Measurements from ENCODE around the gene AKAP8L. TPM values are rescaled to one million over a fixed set of nuclear protein-coding genes. Genes with fewer than 3 reads are reported as not detected.

AKAP8L gene
- total and polyA plus RNA-seq, 2 donors (not counting 1 experiment from before 2014, with no cell fraction given), result 18.0 to 87.0 TPM

DNA sequence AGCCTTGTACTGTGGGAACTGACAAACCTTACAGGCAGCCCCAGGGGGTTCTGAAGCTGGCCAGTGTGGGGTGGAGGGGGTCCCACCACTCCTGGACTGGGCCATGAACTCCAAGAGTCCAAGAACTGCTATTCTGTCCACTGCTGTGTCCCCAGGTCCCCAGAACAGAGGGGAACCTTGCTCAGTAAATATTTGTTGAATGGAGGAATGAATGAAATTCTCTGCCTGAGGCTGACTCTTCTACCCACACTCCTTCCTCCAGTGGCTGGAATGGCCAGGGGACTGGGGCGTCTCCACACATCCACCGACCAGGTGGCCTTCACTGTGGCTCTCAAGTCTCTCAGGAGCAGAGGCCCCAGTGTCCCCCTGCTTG lies 19.3 kb upstream of the AKAP8L start:
- TF ChIP-seq, protein P1, sequence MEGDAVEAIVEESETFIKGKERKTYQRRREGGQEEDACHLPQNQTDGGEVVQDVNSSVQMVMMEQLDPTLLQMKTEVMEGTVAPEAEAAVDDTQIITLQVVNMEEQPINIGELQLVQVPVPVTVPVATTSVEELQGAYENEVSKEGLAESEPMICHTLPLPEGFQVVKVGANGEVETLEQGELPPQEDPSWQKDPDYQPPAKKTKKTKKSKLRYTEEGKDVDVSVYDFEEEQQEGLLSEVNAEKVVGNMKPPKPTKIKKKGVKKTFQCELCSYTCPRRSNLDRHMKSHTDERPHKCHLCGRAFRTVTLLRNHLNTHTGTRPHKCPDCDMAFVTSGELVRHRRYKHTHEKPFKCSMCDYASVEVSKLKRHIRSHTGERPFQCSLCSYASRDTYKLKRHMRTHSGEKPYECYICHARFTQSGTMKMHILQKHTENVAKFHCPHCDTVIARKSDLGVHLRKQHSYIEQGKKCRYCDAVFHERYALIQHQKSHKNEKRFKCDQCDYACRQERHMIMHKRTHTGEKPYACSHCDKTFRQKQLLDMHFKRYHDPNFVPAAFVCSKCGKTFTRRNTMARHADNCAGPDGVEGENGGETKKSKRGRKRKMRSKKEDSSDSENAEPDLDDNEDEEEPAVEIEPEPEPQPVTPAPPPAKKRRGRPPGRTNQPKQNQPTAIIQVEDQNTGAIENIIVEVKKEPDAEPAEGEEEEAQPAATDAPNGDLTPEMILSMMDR (conservative IDR thresholded peaks at IDR 0.05 in 1 of 2, IDR thresholded peaks at IDR 0.05 in 1 of 2; ENCODE audit: low read depth in 1 of 2, low read length in 2 of 2), result no peak
- TF ChIP-seq EZH2 (IDR thresholded peaks at IDR 0.05; ENCODE audit: low read length, missing control alignments), result no peak
- Histone ChIP-seq H3K4me2 (ENCODE audit: extremely low read depth, insufficient read depth, low read length) (no peak overlapping the region), H4K20me1 (ENCODE audit: control insufficient read depth, extremely low read depth, insufficient read depth, low read length) (no peaks in the 10 kb centered on the region), H3K27me3 (ENCODE audit: control insufficient read depth, insufficient read depth, low read length) (no peaks in the 10 kb centered on the region), H3K36me3 (ENCODE audit: control insufficient read depth, insufficient read depth, low read length) (no peaks in the 10 kb centered on the region), H3K79me2 (ENCODE audit: control insufficient read depth, insufficient read depth, low read length) (no peaks in the 10 kb centered on the region), H3K9ac (ENCODE audit: insufficient read depth, low read length) (no peak overlapping the region), H3K4me1 (ENCODE audit: control insufficient read depth, extremely low read depth, insufficient read depth, low read length) (no peaks in the 10 kb centered on the region), H3K27ac (ENCODE audit: insufficient read depth, low read length) (no peak overlapping the region), H3K4me3 (replicated peaks in 1 of 4; ENCODE audit: control extremely low read depth in 1 of 4, insufficient read depth in 1 of 4, low read depth in 3 of 4, low read length in 4 of 4) (no peak overlapping the region), H2AFZ (ENCODE audit: low read length) (no peak overlapping the region), H3K9me3 (ENCODE audit: control insufficient read depth, insufficient read depth, low read depth, low read length) (no peaks in the 10 kb centered on the region)
- DNase-seq (ENCODE audit: low read depth in 2 of 2), result no peak

DNA sequence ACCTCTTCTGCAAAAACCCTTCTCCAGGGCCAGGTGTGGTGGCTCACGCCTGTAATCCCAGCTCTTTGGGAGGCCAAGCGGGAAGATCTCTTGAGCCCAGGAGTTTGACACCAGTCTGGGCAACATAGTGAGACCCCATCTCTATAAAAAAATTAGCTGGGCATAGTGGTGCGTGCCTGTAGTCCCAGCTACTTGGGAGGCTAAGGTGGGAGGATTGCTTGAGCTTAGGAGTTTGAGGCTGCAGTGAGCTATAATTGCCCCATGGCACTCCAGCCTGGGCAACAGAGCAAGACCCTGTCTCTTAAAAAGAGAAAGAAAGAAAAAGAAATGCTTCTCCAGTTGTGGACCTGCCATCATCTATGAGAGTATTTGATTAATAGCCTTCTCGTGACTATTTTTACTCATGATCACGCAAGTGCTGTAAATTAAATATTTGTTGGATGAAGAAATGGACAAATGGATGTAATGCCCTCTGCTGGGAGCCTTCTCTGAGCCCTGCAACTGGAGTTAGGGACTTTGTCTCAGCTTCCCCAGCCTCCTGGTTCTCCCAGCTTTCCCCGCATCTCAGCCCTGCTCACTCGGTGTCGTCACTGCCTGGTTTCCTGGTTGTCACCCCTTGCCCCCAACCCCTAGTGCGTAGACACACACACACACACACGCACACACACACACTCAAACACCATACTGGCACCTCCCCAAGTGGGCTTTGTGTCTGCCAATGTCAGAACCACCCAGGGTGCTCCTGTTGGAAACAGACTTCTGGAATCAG lies 18.8 kb upstream of the AKAP8L start:
- H3K4me2 ChIP-seq (ENCODE audit: extremely low read depth, insufficient read depth, low read length), result peak overlapping the region; percentile 8

DNA sequence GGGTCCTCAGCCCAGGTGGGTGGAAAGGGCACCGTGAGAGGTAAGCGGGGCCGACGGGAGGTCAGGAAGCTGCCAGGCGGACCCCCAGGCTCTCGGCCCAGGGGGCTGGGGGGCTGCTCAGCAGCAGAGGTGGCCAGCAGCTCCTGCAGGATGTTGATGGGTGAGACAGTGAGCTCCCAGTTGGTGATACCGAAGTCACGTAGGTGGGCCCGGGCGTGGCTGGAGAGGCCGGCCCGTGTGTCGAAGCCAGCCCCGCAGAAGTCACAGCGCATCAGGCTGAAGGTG lies 18.0 kb upstream of the AKAP8L start:
- Histone ChIP-seq H2AFZ (ENCODE audit: low read length) (no peak overlapping the region), H3K9me3 (ENCODE audit: control insufficient read depth, insufficient read depth, low read depth, low read length) (no peaks in the 10 kb centered on the region), H3K4me3 (replicated peaks in 1 of 4; ENCODE audit: control extremely low read depth in 1 of 4, insufficient read depth in 1 of 4, low read depth in 3 of 4, low read length in 4 of 4) (no peak overlapping the region), H3K79me2 (ENCODE audit: control insufficient read depth, insufficient read depth, low read length) (peaks cover 4% of the 10 kb centered on the region), H3K4me1 (ENCODE audit: control insufficient read depth, extremely low read depth, insufficient read depth, low read length) (peaks cover 2% of the 10 kb centered on the region), H3K9ac (ENCODE audit: insufficient read depth, low read length) (no peak overlapping the region), H4K20me1 (ENCODE audit: control insufficient read depth, extremely low read depth, insufficient read depth, low read length) (no peaks in the 10 kb centered on the region), H3K27me3 (ENCODE audit: control insufficient read depth, insufficient read depth, low read length) (no peaks in the 10 kb centered on the region), H3K36me3 (ENCODE audit: control insufficient read depth, insufficient read depth, low read length) (no peaks in the 10 kb centered on the region), H3K27ac (ENCODE audit: insufficient read depth, low read length) (no peak overlapping the region), H3K4me2 (ENCODE audit: extremely low read depth, insufficient read depth, low read length) (no peak overlapping the region)
- no peak for DNase-seq (ENCODE audit: low read depth in 2 of 2)
- no peak for TF ChIP-seq EZH2 (IDR thresholded peaks at IDR 0.05; ENCODE audit: low read length, missing control alignments)

More for the DNA sequence above, 18.8 kb upstream of the AKAP8L start:
- no peaks in the 10 kb centered on the region for H4K20me1 ChIP-seq (ENCODE audit: control insufficient read depth, extremely low read depth, insufficient read depth, low read length)
- H3K4me3 ChIP-seq (replicated peaks in 1 of 4; ENCODE audit: control extremely low read depth in 1 of 4, insufficient read depth in 1 of 4, low read depth in 3 of 4, low read length in 4 of 4), result no peak overlapping the region
- no peaks in the 10 kb centered on the region for H3K9me3 ChIP-seq (ENCODE audit: control insufficient read depth, insufficient read depth, low read depth, low read length)
- H3K4me1 ChIP-seq (ENCODE audit: control insufficient read depth, extremely low read depth, insufficient read depth, low read length), result peaks cover 2% of the 10 kb centered on the region
- no peak overlapping the region for H2AFZ ChIP-seq (ENCODE audit: low read length)
- no peak overlapping the region for H3K27ac ChIP-seq (ENCODE audit: insufficient read depth, low read length)
- no peaks in the 10 kb centered on the region for H3K36me3 ChIP-seq (ENCODE audit: control insufficient read depth, insufficient read depth, low read length)
- no peaks in the 10 kb centered on the region for H3K79me2 ChIP-seq (ENCODE audit: control insufficient read depth, insufficient read depth, low read length)
- DNase-seq (ENCODE audit: low read depth in 2 of 2), result peak; percentile 37 to 74
- TF ChIP-seq, protein P1 (conservative IDR thresholded peaks at IDR 0.05 in 1 of 2, IDR thresholded peaks at IDR 0.05 in 1 of 2; ENCODE audit: low read depth in 1 of 2, low read length in 2 of 2), result peak; percentile 43 to 54
- TF ChIP-seq EZH2 (IDR thresholded peaks at IDR 0.05; ENCODE audit: low read length, missing control alignments), result no peak
- H3K9ac ChIP-seq (ENCODE audit: insufficient read depth, low read length), result no peak overlapping the region
- no peaks in the 10 kb centered on the region for H3K27me3 ChIP-seq (ENCODE audit: control insufficient read depth, insufficient read depth, low read length)

Measured in fibroblast of lung (primary cell).